Ecto neural progenitor cell (in vitro differentiated cells): ENCODE results near the gene RFPL2.
"Not testable (repeated sequence)": the region's sequence is repeated elsewhere in the genome, so short reads cannot be mapped to it uniquely, and the experiment has no call there.

Experiments
- DNase-seq: peaks from one replicate; pipeline ENCODE4 v3.0.0-alpha.2; 2018; ENCODE audit warnings: low spot score

RFPL2 gene

GRCh38 chr22:32205974-32206773 is 1.3 kb upstream of the RFPL2 start:
- peak; percentile 67 for DNase-seq

DNA sequence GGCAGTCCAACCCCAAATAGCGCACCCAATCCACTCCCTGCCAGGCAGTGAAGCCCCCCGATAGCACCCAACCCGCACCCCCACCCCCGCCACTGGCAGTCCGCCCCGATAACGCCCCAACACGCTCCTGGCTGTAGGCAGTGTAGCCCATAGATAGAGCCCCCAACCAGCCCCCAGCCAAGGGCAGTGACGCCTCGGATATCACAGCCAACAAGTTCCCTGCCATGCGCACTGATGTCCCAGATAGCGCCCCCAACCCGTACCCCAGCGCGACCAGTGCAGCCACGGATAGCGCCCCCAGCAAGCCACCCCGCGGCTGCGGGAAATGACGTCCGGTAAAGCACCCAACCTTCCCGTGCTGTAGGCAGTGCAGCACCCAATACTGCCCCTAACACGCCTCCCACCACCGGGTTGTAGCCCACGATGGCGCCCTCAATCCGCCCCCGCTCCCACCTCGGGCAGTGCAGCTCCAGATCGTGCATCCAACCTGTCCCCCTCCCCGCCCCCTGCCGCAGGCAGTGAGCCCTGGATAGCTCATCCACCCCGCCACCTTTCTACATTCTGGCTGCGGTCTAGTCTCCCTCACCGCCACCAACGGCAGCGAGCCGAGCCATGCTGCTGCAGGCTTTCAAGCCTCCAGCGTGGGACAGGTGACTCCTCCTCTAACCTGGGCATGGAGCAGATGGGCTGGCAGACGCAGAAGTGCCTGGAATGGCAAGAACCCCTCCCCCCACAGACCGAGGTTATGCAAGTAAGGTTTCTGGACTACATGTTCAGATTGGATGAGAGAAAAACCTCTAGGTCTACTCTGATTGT is 625 bp downstream of the RFPL2 start:
- peak; percentile 71 for DNase-seq

DNA sequence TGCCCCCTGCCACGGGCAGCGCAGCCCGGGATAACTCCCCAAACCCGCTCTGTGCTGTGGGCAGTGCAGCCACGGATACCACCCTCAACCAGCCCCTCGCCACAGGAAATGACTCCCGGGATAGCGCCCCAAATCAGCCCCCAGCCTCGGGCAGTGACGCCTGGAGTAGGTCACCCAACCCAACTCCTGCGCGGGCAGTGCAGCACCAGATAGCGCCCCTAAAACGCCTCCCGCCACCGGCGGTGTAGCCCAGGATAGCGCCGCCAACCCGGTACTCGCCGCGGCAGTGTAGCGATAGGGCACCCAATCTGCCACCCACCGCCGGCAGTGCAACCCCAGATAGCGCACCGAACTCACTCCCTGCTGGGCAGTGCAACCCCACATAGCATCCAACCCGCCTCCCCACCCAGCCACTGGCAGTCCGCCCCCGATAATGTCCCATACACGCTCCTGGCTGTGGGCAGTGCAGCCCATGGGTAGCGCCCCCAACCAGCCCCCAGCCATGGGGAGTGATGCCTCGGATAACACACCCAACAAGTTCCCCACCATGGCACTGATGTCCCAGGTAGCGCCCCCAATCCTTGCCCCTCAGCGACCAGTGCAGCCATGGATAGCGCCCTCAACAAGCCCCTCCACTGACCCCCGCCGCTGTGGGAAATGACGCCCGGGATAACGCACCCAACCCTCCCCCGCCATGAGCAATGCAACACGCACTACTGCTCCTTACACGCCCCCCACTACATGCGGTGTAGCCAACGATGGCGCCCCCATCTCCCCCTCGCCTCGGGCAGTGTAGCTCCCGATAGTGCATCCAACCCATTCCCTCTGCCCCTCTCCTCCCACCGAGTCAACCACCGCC is 1.5 kb downstream of the RFPL2 start:
- DNase-seq: no peak

- peak; percentile 77 for DNase-seq
Measured at GRCh38 chr22:32202539-32203180, 2.2 kb downstream of the RFPL2 start.

DNA sequence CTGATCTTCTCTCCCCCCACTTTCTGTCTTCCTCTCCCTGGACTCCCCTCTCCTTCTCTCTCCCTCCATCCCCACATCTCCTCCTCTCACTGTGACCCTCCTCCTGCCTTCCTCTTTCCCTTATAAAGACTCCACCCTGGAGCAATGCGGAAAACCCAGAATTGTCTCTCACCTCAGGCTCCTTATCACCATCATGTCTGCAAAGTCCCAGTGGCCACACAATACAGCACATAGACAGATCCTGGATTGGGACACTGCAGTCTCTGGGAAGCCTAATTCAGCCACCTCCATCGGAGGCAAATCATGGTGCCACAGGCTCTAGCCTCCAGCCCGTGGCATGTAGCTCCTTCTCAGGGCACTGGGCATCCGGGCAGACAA is 2.7 kb downstream of the RFPL2 start:
- DNase-seq: no peak

DNA sequence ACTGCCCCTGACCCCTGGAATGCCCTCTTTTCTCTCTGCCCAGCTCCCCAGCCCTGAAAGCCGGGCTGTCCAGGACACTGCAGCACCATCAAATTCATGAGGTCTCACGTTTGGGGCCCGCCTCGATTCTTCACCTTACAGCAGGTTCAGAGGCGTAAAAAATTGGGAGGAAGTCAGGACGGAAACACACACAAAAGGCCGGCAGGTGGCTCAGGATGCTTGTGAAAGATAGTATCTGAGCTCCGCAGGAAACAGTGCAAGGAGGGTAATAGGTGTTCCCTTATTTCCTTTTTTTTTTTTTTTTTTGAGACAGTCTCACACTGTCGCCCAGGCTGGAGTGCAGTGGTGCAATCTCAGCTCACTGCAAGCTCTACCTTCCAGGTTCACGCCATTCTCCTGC is 4.1 kb downstream of the RFPL2 start:
- DNase-seq: no peak

DNA sequence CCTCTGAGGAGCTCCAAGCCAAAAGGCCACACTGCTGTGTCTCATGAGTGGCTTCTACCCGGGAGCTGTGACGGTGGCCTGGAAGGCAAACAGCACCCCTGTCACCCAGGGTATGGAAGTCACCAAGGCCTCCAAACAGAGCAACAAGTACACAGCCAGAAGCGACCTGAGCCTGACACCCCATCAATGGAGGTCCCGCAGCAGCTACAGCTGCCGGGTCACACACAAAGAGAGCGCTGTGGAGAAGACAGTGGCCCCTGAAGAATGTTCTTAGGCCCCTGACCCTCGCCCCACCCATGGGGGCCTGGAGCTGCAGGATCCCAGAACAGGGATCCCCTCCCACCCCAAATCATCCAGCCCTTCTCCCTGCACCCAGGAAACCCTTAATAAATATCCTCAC is 4.9 kb downstream of the RFPL2 start:
- DNase-seq: no peak

- no peak for DNase-seq
Measured at GRCh38 chr22:32199341-32199740, 5.5 kb downstream of the RFPL2 start.

GRCh38 chr22:32197553-32198226 is 7.2 kb downstream of the RFPL2 start:
- not testable (repeated sequence) for DNase-seq

- DNase-seq: not testable (repeated sequence)
Measured at GRCh38 chr22:32195900-32196299, 9.0 kb downstream of the RFPL2 start.

DNA sequence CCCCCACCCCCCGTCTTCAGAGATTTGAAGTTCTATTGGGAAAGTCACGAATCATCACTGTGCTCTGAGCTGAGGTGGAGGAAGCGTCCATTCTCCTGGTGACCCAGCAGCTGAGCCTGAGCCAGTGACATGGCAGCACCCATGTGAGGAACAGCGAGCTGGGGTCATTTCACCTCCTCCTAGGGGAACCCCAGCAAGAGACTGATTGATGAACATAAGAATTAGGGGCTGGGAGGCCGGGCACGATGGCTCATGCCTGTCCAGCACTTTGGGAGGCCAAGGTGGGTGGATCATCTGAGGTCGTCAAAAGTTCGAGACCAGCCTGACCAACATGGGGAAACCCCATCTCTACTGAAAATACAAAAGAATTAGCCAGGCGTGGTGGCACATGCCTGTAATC is 11.5 kb downstream of the RFPL2 start:
- DNase-seq: not testable (repeated sequence)

DNA sequence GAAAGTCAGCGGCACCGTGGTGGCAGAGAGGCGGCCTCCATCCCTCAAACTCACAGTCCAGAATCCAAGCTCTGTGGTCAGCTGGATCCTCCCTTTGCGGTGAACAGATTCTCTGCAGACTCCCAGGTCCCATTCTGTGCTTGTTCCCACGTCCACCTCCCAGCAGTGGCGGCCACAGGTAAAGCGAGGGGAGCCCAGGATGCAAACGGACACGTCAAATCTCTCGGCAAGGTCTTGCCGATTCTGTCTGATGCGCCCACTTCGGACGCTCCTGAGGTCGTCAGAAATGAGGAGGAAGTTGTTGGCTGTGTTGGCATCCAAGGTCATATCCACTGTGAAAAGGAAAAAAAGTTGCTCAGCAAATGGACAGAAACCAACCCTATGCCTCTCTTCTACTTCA is 13.9 kb downstream of the RFPL2 start:
- DNase-seq: not testable (repeated sequence)

GRCh38 chr22:32185821-32186220 is 19.1 kb downstream of the RFPL2 start:
- no peak for DNase-seq

- DNase-seq: no peak
Measured at GRCh38 chr22:32183625-32184024, 21.2 kb downstream of the RFPL2 start.

- DNase-seq: no peak
Measured at GRCh38 chr22:32181043-32181442, 23.8 kb downstream of the RFPL2 start.

- no peak for DNase-seq
Measured at GRCh38 chr22:32177221-32177765, 27.6 kb downstream of the RFPL2 start.

DNA sequence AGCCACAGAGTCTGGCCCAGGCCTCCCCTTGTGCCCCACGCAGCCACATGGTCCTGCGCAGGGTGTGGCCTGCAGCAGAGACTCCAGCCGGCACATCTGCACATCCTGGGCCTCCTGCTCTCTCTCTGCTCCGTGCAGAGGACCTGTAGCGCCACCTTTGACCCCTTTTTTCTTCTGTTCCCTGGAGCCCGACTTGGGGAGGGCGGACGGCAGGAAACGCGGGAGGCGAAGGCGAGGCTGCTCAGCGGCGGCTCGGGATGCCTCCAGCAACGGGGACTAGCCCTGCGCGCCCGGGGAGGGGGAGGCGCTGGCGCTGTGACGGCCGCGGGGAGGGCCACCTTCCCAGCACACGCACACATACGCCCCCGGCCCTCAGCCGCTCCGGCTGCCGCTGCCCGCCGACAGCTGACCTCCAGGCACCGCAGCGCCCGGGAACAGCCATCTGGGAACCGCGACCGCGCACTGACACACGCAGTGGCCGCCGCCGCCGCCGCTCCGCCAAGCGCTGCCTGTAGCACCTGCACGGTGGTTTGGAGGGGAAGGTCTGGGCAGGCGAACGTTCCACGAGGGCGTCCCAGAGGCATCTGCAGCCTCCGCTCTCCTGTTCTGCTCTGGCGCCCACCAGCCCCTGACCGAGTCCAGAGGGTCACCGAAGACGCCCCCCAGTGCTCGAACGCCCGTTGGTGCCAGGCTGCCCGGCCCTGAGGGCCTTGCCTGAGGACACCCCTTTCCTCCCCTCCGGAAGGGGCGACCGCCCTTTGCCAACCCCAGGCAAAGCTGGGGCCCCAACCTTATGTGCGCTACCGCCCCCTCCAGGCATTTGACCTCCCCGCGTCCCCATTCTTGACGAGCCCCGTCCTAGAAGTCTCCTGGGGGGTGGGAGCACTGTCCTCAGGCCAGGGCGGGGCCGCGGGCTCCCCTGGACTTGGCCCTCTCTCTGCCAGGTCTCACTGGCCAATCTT is 28.9 kb downstream of the RFPL2 start:
- DNase-seq: peak; percentile 72

DNA sequence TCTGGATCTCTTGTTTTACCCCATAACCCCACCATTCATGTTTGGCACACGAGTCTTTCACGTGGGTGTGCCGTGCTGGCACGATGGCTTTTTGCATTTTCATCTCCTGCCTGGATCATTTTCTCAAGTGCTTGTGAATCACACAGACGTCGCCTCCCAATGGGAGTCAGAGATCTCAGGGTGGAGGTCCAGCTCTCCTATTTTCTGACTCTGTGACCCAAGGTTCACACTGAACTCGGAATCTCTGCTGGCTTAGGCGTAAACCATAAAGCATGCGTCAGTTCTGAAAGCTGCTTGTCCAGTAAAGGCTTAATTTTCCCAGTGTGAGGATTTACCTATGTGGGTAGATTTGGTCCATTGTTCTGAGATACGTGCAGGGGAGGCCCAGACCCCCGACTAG is 29.8 kb downstream of the RFPL2 start:
- DNase-seq: no peak

DNA sequence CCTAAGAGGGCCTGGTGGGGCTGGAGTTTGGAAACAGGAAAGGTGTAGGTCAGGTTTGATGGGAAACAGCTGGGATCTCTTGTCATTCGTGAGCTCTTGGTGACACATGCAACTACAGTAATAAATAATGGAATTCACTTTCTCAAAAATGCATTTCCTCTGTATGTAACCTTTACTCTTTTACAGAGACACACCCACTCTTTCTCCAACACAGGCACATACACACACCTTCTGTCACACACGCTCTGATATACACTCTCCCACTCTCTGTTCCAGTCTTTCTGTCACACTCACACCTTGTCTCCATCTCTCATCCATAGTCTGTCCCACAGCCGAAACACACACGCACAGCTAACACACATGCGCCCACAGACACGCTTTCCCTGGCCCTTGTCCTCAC is 39.2 kb downstream of the RFPL2 start:
- DNase-seq: no peak
